NCI-H187 (cell line): ENCODE results near the gene FAM236B.
"Not testable (repeated sequence)": the region's sequence is repeated elsewhere in the genome, so short reads cannot be mapped to it uniquely, and the experiment has no call there.

ENCODE experiments used
- DNase-seq, 2 experiments: peaks; one replicate each; lab custom pipeline; 2025; lab: John Stamatoyannopoulos, UW

The FAM236B gene

DNA sequence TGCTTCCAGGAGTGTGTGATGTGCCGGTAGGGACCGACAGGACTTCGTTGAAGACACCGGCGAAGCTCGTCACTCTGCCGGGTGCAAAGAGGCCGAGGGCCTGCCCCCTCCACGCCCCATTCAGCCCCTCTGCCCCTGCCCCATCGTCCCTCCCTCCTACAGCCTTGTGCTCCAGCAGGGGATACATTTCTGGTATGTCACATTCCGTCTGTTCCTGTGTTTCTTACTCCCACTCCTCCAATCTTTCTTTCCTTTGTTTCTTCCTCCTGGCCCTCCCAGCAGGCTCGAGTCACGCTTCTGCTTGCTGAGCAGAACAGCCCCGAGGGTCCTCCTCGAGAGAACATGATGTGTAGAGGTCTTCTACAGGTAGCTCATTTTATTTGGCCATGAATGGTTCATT is at the start of gene FAM236B:
Gene FAM236B, minus strand, starts transcription at position 101 of the 400 bp plus-strand sequence. Its CDS starts 100 bp downstream, at position 1.
- not testable (repeated sequence) for DNase-seq

DNA sequence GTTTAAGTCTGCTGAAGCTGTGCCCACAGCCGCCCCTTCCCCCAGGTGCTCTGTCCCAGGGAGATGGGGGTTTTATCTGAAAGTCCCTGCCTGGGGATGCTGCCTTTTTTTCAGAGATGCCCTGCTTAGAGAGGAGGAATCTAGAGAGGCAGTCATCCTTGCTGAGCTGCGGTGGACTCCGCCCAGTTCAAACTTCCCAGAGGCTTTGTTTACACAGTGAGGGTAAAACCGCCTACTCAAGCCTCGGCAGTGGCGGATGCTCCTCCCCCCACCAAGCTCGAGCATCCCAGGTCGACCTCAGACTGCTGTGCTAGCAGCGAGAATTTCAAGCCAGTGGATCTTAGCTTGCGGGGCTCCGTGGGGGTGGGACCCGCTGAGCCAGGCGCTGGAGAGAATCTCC is 48.2 kb upstream of the FAM236B start:
- DNase-seq = not testable (repeated sequence)

DNA sequence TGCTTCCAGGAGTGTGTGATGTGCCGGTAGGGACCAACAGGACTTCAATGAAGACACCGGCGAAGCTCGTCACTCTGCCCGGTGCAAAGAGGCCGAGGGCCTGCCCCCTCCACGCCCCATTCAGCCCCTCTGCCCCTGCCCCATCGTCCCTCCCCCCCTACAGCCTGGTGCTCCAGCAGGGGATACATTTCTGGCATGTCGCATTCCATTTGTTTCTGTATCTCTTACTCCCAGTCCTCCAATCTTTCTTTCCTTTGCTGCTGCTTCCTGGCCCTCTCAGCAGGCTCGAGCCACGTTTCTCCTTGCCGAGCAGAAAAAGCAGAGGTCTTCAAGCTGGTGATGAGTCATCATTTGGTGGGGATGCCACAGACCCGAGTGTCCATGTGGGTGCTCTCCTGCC is 25.6 kb upstream of the FAM236B start, which contains the start of gene FAM236D:
Gene FAM236D, minus strand, starts transcription at position 101 of the 400 bp plus-strand sequence. Its CDS starts 100 bp downstream, at position 1.
- DNase-seq = not testable (repeated sequence)

DNA sequence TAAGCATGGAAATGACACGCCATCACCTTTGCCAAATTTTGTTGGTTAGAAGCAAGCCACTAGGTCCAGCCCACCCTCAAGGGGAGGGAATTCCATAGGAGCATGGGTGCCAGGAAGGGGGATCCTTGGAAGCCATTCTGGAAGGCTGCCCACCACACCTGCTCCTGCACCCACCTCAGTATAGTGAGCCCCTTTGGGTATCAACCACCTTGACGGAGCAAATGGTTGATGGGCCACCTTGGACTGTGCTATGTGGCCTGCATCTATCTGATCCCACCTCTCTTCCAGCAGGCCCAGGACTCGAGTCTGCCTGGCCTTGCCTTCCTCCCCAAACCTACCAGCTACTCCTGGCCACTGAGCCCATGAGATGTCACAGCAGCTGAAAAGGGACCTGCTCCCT is 7.9 kb upstream of the FAM236B start:
- not testable (repeated sequence) for DNase-seq

DNA sequence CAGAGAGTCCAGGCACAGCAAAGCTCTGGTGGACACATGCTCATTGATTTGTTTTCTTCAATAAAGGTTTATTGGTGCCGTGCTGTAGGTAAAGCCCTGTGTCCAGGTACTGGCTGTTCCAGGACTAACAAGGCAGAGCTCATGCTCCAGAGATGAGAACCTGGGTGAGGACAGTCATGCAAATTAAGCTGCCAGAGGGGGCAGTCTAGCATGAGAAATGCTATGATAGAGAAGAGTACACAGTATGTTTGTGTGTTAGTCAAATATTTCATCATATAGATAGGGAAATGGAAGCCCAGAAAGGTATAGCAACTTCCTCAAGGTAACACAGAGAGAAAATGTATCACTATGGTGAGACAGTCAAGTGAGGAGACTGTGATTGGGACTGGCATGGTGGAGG is 5.7 kb upstream of the FAM236B start:
- DNase-seq = not testable (repeated sequence)

DNA sequence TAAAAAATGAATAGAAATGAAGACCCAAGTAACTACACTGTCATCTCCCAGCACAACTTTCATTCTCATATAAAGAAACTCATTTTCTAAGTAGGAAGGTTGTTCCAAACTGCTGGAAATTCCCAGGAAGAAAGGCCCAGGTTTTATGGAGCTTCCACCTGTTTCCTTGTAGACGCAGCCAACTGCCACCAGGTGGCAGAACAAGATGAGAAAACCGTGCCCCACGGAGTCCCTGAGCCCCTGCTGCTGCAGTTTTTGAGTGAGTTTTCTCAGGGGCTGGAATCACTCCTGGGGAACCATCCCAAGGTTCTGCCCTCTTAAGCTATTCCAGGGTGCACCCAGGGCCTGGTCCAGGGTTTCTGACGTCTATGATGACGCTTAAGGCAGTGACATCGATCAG is 1.5 kb upstream of the FAM236B start:
- not testable (repeated sequence) for DNase-seq

DNA sequence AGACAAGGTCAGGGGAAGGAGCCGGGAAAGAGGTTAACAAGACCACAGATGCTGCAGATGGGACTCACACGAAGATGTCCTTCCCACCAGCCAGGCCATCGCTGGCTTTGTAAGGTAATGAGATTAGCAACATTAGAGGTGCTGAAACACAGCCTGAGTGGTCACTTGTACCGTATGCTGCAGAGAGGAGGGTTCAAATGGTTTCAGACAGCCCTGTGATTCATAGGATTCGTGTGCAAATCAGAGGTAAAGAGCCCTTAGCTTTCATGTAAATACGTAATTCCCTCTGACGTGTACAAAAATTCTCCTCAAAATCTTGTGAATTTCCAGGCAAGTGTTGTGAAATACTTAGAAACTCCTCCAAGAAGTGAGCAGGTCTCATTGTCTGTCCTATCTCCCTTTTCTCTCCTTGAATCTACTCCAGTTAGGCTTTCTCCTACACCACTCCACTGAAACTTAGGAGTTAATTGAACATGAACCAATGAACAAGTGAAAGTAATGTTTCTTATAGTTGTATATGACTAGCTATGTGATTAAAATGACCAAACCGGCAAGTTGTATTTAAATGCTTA is 991 bp upstream of the FAM236B start:
- not testable (repeated sequence) for DNase-seq

DNA sequence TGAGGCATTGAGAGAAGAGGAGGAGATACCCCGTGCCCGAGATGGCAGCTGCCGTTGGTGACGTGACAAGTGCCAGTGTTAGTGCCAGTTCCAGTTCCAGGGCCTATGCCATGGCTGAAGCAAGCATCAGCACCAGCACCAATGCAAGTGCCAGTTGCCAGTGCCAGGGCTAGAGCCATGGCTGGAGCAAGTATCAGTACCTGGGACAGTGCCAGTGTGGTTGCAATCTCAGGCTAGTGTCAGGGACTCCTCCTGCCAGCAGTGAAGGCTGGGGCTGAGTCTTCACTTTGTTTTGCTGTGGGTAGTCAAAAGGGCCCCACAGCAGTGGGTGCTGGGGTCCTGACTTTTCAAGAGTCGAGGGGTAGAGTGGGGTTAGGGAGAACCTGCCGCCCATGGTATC is 4.3 kb downstream of the FAM236B start:
- not testable (repeated sequence) for DNase-seq

DNA sequence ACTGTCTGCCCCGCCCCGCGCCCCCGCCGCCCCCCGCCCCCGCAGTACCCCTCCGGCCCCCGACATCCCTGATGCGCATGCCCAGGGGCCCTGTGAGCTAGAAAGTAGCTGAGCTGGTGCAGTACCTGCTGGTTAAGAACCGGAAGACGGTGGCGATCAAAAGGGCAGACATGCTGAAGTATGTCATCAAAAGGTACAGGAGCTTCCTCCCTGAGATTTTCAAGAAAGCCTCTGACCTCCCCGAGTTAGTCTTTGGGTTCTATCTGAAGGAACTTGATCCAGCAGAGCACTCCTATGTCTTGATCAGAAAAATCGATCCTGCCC is 5.0 kb downstream of the FAM236B start:
- not testable (repeated sequence) for DNase-seq

DNA sequence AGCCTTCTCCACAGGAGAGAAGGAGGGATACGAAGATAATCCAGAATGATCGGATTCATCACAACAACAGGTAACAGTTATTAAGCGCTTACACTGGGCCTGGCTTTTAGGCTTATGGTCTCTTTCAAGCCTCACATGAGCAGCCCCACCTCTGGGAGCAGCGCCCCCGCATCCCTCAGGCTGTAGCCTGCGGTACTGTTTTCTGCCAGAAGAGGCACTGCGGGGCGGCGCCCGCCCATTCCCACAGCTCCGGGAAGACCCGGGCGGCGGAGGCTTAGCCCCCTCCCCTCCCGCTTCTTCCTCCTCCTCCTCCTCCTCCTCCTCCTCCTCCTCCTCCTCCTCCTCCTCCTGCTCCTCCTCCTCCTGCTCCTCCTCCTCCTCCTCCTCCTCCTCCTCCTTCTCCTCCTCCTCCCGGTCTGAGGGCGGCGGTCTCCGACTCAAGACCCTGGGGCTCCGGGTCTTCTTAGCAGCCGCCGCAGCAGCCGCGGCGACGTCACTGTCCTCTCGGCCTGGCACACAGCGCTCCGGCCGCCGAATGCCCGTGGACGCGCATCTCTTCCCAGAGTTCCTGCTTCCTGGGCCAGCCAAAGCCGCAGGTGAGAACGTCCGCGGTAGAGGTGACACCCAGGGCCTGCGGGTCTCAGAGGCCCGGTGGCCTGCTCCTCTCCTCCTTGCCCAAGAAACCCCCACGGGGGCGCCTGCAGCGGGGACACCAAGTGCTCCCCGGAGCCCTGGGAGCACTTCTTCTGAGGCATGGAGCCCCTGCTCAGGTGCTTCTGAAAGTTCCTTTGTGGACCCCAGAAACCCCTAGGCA is 5.6 kb downstream of the FAM236B start, which contains the start of gene DMRTC1B:
Gene DMRTC1B, plus strand, starts transcription at position 238 of the 814 bp plus-strand sequence. CDS start 68,246 bp downstream, outside the sequence.
- DNase-seq = not testable (repeated sequence)

DNA sequence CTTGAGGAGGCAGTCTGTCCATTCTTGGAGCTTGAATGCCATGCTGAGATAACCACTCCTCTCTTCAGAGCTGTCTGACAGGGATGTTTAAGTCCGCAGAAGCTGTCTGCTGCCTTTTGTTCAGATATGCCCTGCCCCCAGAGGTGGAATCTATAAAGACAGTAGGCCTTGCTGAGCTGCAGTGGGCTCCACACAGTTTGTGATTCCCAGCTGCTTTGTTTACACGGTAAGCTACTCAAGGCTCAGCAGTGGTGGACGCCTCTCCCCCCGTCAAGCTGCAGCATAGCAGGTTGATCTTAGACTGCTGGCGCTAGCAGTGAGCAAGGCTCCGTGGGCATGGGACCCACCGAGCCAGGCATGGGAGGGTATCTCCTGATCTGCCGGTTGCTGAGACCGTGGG is 22.0 kb downstream of the FAM236B start:
- DNase-seq = not testable (repeated sequence)

DNA sequence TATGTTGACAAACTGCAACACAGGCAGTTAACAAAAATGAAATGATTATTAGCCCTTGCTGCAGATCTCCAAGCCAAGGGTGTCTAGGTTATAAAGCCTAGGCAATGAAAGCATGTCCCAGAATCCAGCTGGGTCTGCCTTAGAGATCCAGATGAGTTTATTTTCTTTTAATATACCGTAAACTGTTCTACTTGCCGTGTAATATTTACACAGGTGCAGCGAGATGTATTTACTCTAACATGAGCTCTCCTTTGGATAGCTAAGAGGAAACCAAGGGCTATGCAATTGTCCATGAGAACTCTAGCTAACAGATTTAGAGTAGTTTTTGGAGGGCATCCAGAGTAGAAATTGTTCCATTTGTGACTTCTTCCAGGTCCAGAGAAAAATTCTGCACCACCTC is 33.9 kb downstream of the FAM236B start:
- not testable (repeated sequence) for DNase-seq

DNA sequence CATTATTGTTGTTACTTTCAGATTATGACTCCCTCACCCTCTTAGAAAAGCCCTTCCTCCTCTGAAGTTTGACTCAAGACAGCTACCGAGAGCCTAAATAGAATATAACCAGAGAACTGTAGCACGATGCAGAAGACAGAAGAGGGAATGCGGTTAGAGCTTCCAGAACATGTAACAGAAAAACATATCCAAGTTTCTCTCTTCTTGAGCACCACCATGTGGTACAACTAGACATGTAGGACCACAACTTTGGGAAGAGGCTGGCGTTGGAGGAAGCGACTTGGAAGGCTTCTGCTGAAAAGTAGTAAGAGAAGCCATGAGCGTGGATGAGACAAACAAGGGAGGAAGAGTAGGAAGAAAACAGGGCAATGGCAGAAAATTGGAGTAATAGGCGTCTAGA is 36.9 kb downstream of the FAM236B start:
- not testable (repeated sequence) for DNase-seq

DNA sequence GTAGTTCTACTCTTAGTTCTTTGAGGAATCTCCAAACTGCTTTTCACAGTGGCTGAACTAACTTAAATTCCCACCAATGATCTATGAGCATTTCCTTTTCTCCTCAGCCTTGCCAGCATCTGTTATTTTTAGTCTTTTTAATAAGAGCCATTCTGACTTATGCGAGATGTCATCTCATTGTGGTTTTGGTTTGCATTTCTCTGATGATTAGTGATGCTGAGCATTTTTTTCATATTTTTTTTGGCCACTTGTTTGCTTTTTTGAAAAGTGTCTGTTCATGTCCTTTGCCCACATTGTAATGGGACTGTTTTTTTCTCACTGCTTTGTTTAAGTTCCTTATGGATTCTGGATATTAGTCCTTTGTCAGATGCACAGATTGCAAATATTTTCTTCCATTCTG is 46.9 kb downstream of the FAM236B start:
- DNase-seq = no peak

DNA sequence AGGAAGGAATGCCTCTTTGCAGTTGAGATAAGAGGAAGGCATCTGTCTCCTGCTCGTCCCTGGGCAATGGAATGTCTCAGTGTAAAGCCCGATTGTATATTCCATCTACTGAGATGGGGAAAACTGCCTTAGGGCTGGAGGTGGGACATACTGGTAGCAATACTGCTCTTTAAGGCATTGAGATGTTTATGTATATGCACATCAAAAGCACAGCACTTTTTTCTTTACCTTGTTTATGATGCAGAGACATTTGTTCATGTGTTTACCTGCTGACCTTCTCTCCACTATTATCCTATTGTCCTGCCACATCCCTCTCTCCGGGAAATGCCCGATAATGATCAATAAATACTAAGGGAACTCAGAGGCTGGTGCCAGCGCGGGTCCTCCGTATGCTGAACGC is 48.8 kb downstream of the FAM236B start:
- DNase-seq = not testable (repeated sequence)
